Ishikawa (cell line): ENCODE results near the gene MYH7.

ENCODE experiments used
- CEBPB ChIP-seq: IDR thresholded peaks from 2 replicates; pipeline ENCODE4 v1.6.1; 2012
- CREB1 ChIP-seq: IDR thresholded peaks from 2 replicates; pipeline ENCODE4 v1.6.1; 2012; ENCODE audit warnings: low read depth
- EGR1 ChIP-seq: IDR thresholded peaks from 2 replicates; pipeline ENCODE4 v1.6.1; 2012
- EP300 ChIP-seq: IDR thresholded peaks from 2 replicates; pipeline ENCODE4 v1.6.1; 2012; ENCODE audit warnings: borderline replicate concordance
- FOXM1 ChIP-seq: IDR thresholded peaks from 2 replicates; pipeline ENCODE4 v1.6.1; 2012; ENCODE audit warnings: low read depth, borderline replicate concordance
- MAX ChIP-seq: IDR thresholded peaks from 2 replicates; pipeline ENCODE4 v1.6.1; 2012
- RAD21 ChIP-seq: IDR thresholded peaks from 2 replicates; pipeline ENCODE4 v1.6.1; 2012; ENCODE audit warnings: low read depth
- REST ChIP-seq: IDR thresholded peaks from 2 replicates; pipeline ENCODE4 v1.6.1; 2012; ENCODE audit warnings: low read depth, mild to moderate bottlenecking
- TAF1 ChIP-seq: IDR thresholded peaks from 2 replicates; pipeline ENCODE4 v1.6.1; 2012; ENCODE audit warnings: low read depth, mild to moderate bottlenecking
- USF1 ChIP-seq: IDR thresholded peaks from 2 replicates; pipeline ENCODE4 v1.6.1; 2012
- YY1 ChIP-seq: IDR thresholded peaks from 2 replicates; pipeline ENCODE4 v1.6.1; 2012; ENCODE audit warnings: low read depth

GRCh38 chr14:23435543-23436326 lies at the start of gene MYH7:
- TF ChIP-seq CEBPB (no peak), MAX (no peak), EP300 (no peak), REST (no peak), EGR1 (no peak), TAF1 (no peak), CREB1 (no peak), RAD21 (no peak), FOXM1 (no peak), YY1 (no peak), USF1 (no peak)
